ENCODE data around the gene RPGRIP1L. TPM values are rescaled to one million over a fixed set of nuclear protein-coding genes. Genes with fewer than 3 reads are reported as not detected.

Gene RPGRIP1L
- polyA plus RNA-seq, 1 donor (not counting 4 experiments of a cell fraction or from before 2014, with no cell fraction given) = 11.6 TPM

GRCh38 chr16:53734908-53735307 lies 31.2 kb upstream of the RPGRIP1L start:
- no peaks in the 10 kb centered on the region for H3K36me3 ChIP-seq (ENCODE audit: control insufficient read depth in 2 of 2, extremely low read depth in 1 of 2, insufficient read depth in 2 of 2, low read length in 2 of 2)
- H3K4me2 ChIP-seq (ENCODE audit: control insufficient read depth, extremely low read depth, insufficient read depth, low read depth, low read length) = no peak overlapping the region
- DNase-seq (ENCODE audit: low read depth, low spot score) (no peak), FAIRE-seq (no peak)
- H3K9me1 ChIP-seq (ENCODE audit: control insufficient read depth, extremely low read depth, insufficient read depth, low read length) = no peaks in the 10 kb centered on the region
- no peak overlapping the region for H3K4me3 ChIP-seq (ENCODE audit: control insufficient read depth in 2 of 3, extremely low read depth in 1 of 3, insufficient read depth in 2 of 3, low read depth in 1 of 3, low read length in 3 of 3)
- H3K27ac ChIP-seq (ENCODE audit: control insufficient read depth, insufficient read depth, low read length) = no peak overlapping the region
- peaks cover 6% of the 10 kb centered on the region for H3K4me1 ChIP-seq (ENCODE audit: control insufficient read depth, extremely low read depth, insufficient read depth, low read length)
- no peaks in the 10 kb centered on the region for H3K27me3 ChIP-seq (ENCODE audit: control insufficient read depth, extremely low read depth, insufficient read depth, low read length)
- H3K9me3 ChIP-seq (ENCODE audit: control insufficient read depth, low read depth, low read length) = no peaks in the 10 kb centered on the region
- H4K20me1 ChIP-seq (ENCODE audit: control insufficient read depth, extremely low read depth, insufficient read depth, low read length) = no peaks in the 10 kb centered on the region
- no peak overlapping the region for H2AFZ ChIP-seq (ENCODE audit: control insufficient read depth, low read length)
- no peak overlapping the region for H3K9ac ChIP-seq (ENCODE audit: control insufficient read depth, extremely low read depth, insufficient read depth, low read length)
- TF ChIP-seq CTCF (optimal IDR thresholded peaks at IDR 0.05 in 1 of 3, IDR thresholded peaks at IDR 0.05 in 1 of 3, conservative IDR thresholded peaks at IDR 0.05 in 1 of 3; ENCODE audit: extremely low read depth in 1 of 3, insufficient read depth in 2 of 3, low read length in 3 of 3) = no peak
- TF ChIP-seq EZH2 (IDR thresholded peaks at IDR 0.05; ENCODE audit: low read length) = no peak
- dilution Hi-C loops (cut with MboI; ENCODE audit: extremely low pct_ligation_motif_present, low sequenced_read_pairs) = no loop called here
- H3K79me2 ChIP-seq (ENCODE audit: control insufficient read depth, insufficient read depth, low read length) = peaks cover 12% of the 10 kb centered on the region

GRCh38 chr16:53732296-53732929 lies 28.8 kb upstream of the RPGRIP1L start:
- FAIRE-seq = no peak
- H3K4me2 ChIP-seq (ENCODE audit: control insufficient read depth, extremely low read depth, insufficient read depth, low read depth, low read length) = no peak overlapping the region

More at GRCh38 chr16:53732296-53732929, 28.8 kb upstream of the RPGRIP1L start:
- H3K79me2 ChIP-seq (ENCODE audit: control insufficient read depth, insufficient read depth, low read length) = peaks cover 26% of the 10 kb centered on the region
- H4K20me1 ChIP-seq (ENCODE audit: control insufficient read depth, extremely low read depth, insufficient read depth, low read length) = no peaks in the 10 kb centered on the region
- H3K4me3 ChIP-seq (ENCODE audit: control insufficient read depth in 2 of 3, extremely low read depth in 1 of 3, insufficient read depth in 2 of 3, low read depth in 1 of 3, low read length in 3 of 3) = no peak overlapping the region
- no peaks in the 10 kb centered on the region for H3K9me1 ChIP-seq (ENCODE audit: control insufficient read depth, extremely low read depth, insufficient read depth, low read length)
- H3K9me3 ChIP-seq (ENCODE audit: control insufficient read depth, low read depth, low read length) = no peaks in the 10 kb centered on the region
- H3K27ac ChIP-seq (ENCODE audit: control insufficient read depth, insufficient read depth, low read length) = no peak overlapping the region
- TF ChIP-seq EZH2 (IDR thresholded peaks at IDR 0.05; ENCODE audit: low read length) (no peak), CTCF (optimal IDR thresholded peaks at IDR 0.05 in 1 of 3, IDR thresholded peaks at IDR 0.05 in 1 of 3, conservative IDR thresholded peaks at IDR 0.05 in 1 of 3; ENCODE audit: extremely low read depth in 1 of 3, insufficient read depth in 2 of 3, low read length in 3 of 3) (no peak)
- no peak overlapping the region for H2AFZ ChIP-seq (ENCODE audit: control insufficient read depth, low read length)
- no peaks in the 10 kb centered on the region for H3K27me3 ChIP-seq (ENCODE audit: control insufficient read depth, extremely low read depth, insufficient read depth, low read length)
- H3K36me3 ChIP-seq (ENCODE audit: control insufficient read depth in 2 of 2, extremely low read depth in 1 of 2, insufficient read depth in 2 of 2, low read length in 2 of 2) = peaks cover 0 to 1% of the 10 kb centered on the region in 2 experiments
- peaks cover 6% of the 10 kb centered on the region for H3K4me1 ChIP-seq (ENCODE audit: control insufficient read depth, extremely low read depth, insufficient read depth, low read length)
- no peak overlapping the region for H3K9ac ChIP-seq (ENCODE audit: control insufficient read depth, extremely low read depth, insufficient read depth, low read length)
- dilution Hi-C loops (cut with MboI; ENCODE audit: extremely low pct_ligation_motif_present, low sequenced_read_pairs) = no loop called here
- DNase-seq (ENCODE audit: low read depth, low spot score) = no peak

Data from keratinocyte (primary cell).